Measurements from ENCODE around the gene KRT34.
A peak's percentile ranks its signal among the peaks of the same experiment; 100 is the strongest.
"Not testable (repeated sequence)": the region's sequence is repeated elsewhere in the genome, so short reads cannot be mapped to it uniquely, and the experiment has no call there.

KRT34 gene

DNA sequence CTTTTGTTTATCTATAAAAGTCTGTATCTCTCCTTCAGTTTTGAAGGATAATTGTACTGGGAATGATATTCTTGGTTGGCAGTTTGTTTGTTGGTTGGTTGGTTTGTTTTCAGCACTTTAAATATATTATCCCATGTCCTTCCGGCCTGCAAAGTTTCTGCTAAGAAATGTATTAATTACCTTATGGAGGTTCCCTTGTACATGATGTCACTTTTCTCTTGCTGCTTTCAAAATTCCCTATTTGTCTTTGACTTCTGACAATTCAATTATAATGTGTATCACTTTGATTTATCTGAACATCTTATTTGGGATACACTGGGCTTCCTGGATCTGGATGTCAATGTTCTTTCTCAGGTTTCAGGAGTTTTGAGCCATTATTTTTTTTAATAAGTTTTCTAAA lies 4.1 kb upstream of the KRT34 start:
- Histone ChIP-seq H3K4me1 (ENCODE audit: insufficient read depth, poor library complexity, severe bottlenecking) (peaks cover 5% of the 10 kb centered on the region), H3K4me3 (ENCODE audit: severe bottlenecking) (no peak overlapping the region), H3K27me3 (ENCODE audit: insufficient read depth, poor library complexity, severe bottlenecking) (no peaks in the 10 kb centered on the region), H3K36me3 (ENCODE audit: low read depth) (no peaks in the 10 kb centered on the region), H3K27ac (ENCODE audit: poor library complexity, severe bottlenecking) (no peak overlapping the region), H3K9me3 (ENCODE audit: severe bottlenecking) (no peaks in the 10 kb centered on the region)
- DNase-seq (ENCODE audit: low spot score) (no peak), ATAC-seq (ENCODE audit: low read depth) (no peak)
- TF ChIP-seq, protein P1, sequence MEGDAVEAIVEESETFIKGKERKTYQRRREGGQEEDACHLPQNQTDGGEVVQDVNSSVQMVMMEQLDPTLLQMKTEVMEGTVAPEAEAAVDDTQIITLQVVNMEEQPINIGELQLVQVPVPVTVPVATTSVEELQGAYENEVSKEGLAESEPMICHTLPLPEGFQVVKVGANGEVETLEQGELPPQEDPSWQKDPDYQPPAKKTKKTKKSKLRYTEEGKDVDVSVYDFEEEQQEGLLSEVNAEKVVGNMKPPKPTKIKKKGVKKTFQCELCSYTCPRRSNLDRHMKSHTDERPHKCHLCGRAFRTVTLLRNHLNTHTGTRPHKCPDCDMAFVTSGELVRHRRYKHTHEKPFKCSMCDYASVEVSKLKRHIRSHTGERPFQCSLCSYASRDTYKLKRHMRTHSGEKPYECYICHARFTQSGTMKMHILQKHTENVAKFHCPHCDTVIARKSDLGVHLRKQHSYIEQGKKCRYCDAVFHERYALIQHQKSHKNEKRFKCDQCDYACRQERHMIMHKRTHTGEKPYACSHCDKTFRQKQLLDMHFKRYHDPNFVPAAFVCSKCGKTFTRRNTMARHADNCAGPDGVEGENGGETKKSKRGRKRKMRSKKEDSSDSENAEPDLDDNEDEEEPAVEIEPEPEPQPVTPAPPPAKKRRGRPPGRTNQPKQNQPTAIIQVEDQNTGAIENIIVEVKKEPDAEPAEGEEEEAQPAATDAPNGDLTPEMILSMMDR (IDR thresholded peaks at IDR 0.05; ENCODE audit: poor library complexity, severe bottlenecking) = no peak

DNA sequence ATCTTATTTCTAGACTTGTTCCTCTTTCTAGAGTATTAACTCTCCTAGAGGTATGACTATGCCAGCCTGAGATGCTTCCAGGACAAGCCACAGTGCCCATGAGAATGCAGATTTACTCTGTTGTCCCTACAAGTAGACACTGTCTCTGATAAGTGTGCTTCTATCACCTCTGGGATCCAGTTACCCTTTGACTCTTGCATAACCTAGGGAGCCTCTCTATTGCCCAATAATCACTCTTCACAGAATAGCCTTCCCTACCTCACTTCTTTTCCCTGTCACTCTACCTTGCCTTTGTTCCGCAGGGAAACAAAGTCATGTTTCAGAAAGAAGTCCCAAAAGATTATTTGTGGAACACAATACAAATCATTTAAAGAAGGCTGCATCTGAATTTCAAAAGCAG lies 1.6 kb upstream of the KRT34 start:
- Histone ChIP-seq H3K9me3 (ENCODE audit: severe bottlenecking) (no peaks in the 10 kb centered on the region), H3K4me1 (ENCODE audit: insufficient read depth, poor library complexity, severe bottlenecking) (peaks cover 17% of the 10 kb centered on the region), H3K4me3 (ENCODE audit: severe bottlenecking) (no peak overlapping the region), H3K27ac (ENCODE audit: poor library complexity, severe bottlenecking) (no peak overlapping the region), H3K27me3 (ENCODE audit: insufficient read depth, poor library complexity, severe bottlenecking) (no peaks in the 10 kb centered on the region), H3K36me3 (ENCODE audit: low read depth) (no peaks in the 10 kb centered on the region)
- DNase-seq (ENCODE audit: low spot score) (no peak), ATAC-seq (ENCODE audit: low read depth) (no peak)
- TF ChIP-seq, protein P1 (IDR thresholded peaks at IDR 0.05; ENCODE audit: poor library complexity, severe bottlenecking) = no peak

DNA sequence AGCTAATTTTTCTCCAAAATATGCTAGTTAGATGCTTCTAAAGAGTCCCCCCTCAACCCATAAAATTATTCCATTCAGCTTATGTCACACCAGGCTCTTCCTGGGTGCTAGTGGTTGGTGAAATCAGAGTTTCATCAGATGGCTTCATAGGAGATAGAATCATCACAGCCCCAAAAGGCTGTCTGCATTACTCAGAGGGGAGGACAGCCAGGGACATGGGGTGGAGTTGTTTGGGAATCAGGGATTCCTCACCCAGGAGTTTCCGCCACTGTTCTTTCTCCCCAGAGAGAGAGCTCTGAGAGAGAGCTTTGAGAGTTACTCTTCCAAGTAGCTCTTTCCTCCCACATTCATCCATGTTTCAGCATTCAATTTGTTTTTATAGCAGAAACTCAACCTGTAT lies 288 bp upstream of the KRT34 start:
- TF ChIP-seq, protein P1 (IDR thresholded peaks at IDR 0.05; ENCODE audit: poor library complexity, severe bottlenecking) = no peak
- no peak overlapping the region for H3K4me3 ChIP-seq (ENCODE audit: severe bottlenecking)
- H3K9me3 ChIP-seq (ENCODE audit: severe bottlenecking) = no peaks in the 10 kb centered on the region
- H3K27me3 ChIP-seq (ENCODE audit: insufficient read depth, poor library complexity, severe bottlenecking) = no peaks in the 10 kb centered on the region
- H3K4me1 ChIP-seq (ENCODE audit: insufficient read depth, poor library complexity, severe bottlenecking) = peaks cover 25% of the 10 kb centered on the region
- no peaks in the 10 kb centered on the region for H3K36me3 ChIP-seq (ENCODE audit: low read depth)
- ATAC-seq (ENCODE audit: low read depth) (peak; percentile 47; the same call in 2 of the 3 replicates), DNase-seq (ENCODE audit: low spot score) (no peak)
- peak overlapping the region; percentile 81 for H3K27ac ChIP-seq (ENCODE audit: poor library complexity, severe bottlenecking)

DNA sequence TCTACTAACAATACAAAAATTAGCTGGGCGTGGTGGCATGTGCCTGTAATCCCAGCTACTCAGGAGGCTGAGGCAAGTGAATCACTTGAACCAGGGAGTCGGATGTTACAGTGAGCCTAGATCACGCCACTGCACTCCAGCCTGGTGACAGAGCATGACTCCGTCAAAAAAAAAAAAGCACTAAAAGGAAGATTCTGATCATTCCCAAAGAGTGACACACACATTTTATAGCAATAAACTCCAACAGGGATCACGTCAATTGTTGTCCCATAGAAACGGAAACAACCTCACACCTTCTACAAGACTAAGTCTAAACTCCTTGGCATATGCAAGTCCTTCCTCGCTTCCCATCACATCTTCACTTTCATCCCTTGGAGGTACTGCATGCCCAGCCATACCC lies 2.0 kb downstream of the KRT34 start:
- H3K27ac ChIP-seq (ENCODE audit: poor library complexity, severe bottlenecking) = peak overlapping the region; percentile 81
- DNase-seq (ENCODE audit: low spot score); H3K27me3 ChIP-seq (ENCODE audit: insufficient read depth, poor library complexity, severe bottlenecking); H3K36me3 ChIP-seq (ENCODE audit: low read depth); H3K9me3 ChIP-seq (ENCODE audit: severe bottlenecking); H3K4me3 ChIP-seq (ENCODE audit: severe bottlenecking): not testable (repeated sequence)
- peaks cover 25% of the 10 kb centered on the region for H3K4me1 ChIP-seq (ENCODE audit: insufficient read depth, poor library complexity, severe bottlenecking)
- ATAC-seq (ENCODE audit: low read depth) = peak; percentile 79

DNA sequence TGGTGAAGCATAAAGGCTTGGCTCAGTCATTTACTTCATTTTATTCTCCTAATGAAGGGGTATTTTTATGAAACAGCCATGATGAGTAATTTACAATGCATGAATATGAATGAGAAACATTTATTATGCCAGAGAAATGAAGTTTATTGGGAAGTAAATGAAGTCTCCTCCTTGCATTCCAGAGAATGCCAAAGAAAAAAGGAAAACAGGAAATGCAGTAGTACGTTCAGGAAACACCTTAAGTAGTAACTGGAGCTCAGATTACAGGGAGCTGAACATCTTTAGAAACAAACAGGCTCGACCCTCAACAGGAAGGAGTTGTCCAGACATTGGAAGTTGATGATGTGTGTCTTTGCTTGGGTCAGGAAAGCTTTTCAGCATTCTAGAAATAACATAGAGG lies 4.6 kb downstream of the KRT34 start:
- H3K9me3 ChIP-seq (ENCODE audit: severe bottlenecking) = no peaks in the 10 kb centered on the region
- H3K4me1 ChIP-seq (ENCODE audit: insufficient read depth, poor library complexity, severe bottlenecking) = peaks cover 24% of the 10 kb centered on the region
- TF ChIP-seq, protein P1 (IDR thresholded peaks at IDR 0.05; ENCODE audit: poor library complexity, severe bottlenecking) = no peak
- peak overlapping the region; percentile 81 for H3K27ac ChIP-seq (ENCODE audit: poor library complexity, severe bottlenecking)
- H3K27me3 ChIP-seq (ENCODE audit: insufficient read depth, poor library complexity, severe bottlenecking) = no peaks in the 10 kb centered on the region
- DNase-seq (ENCODE audit: low spot score) = no peak
- no peak overlapping the region for H3K4me3 ChIP-seq (ENCODE audit: severe bottlenecking)
- 0 out of 3 replicates have a peak, but pooled peaks have one; percentile 23 for ATAC-seq (ENCODE audit: low read depth)
- H3K36me3 ChIP-seq (ENCODE audit: low read depth) = no peaks in the 10 kb centered on the region
